Activated CD8-positive, alpha-beta memory T cell treated with anti-CD3 and anti-CD28 coated beads, Interleukin-2, amount 50 U/mL, for 4 hours (primary cell): ENCODE measurements around the gene IFT122.

Source experiments
- DNase-seq: peaks from one replicate; pipeline ENCODE4 v3.0.0-alpha.2; 2020

Gene IFT122

GRCh38 chr3:129442486-129442885 lies 2.5 kb downstream of the IFT122 start:
- DNase-seq = no peak

- no peak for DNase-seq
These were observed 2.9 kb downstream of the IFT122 start for GRCh38 chr3:129442947-129443346.

GRCh38 chr3:129445471-129445870 lies 5.4 kb downstream of the IFT122 start:
- no peak for DNase-seq

DNA sequence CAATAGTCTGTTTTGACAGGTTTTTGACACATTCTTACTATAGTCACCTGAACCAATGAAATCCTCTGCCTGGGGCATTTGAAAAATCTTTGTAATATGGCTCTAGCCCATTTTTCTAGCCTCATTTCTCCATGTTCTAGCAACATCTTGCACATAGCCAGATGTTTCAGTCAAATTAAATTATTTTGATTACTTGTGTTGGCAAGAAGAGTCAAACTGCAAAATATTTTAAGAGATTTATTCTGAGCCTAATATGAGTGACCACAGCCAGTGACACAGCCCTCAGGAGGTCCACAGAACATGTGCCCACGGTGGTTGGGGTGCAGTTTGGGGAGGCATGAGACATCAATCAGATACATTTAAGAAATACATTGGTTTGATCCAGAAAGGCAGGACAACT lies 6.9 kb downstream of the IFT122 start:
- DNase-seq = no peak

- DNase-seq = no peak
These were observed 8.3 kb downstream of the IFT122 start for GRCh38 chr3:129448186-129448895.

- no peak for DNase-seq
These were observed 9.5 kb downstream of the IFT122 start for GRCh38 chr3:129449279-129450115.

DNA sequence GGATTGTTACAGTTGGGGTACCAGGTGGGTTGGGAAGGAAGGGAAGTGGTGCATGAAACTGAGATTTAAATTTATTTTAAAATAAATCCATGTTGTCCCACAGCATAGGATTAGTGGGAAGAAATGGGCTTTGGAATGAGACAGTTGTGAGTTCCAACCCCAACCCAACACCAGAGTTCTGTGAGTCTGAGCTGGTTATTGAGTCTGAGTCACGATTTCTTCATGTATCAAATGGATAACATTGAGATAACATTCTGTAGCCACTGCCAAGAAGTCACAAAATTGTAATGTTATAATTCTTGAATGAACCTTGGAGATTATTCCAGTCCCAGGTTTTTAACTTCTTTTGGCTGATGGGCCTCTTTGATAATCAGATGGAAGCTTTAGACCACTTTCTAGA lies 13.7 kb downstream of the IFT122 start:
- DNase-seq = no peak

DNA sequence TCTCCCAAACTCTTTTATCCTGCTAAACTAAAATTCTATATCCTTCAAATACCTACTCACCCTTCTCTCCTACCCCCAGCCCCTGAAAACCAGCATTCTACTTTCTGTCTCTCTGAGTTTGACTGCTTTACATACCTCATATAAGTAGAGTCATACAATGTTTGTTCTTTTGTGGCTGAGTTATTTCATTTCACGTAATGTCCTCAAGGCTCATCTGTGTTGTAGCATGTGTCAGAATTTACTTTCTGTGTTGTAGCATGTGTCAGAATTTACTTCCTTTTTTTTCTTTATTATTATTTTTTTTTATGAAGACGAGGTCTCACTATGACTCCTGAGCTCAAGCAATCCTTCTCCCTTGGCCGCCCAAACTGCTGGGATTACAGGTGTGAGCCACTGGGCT lies 20.1 kb downstream of the IFT122 start:
- no peak for DNase-seq

DNA sequence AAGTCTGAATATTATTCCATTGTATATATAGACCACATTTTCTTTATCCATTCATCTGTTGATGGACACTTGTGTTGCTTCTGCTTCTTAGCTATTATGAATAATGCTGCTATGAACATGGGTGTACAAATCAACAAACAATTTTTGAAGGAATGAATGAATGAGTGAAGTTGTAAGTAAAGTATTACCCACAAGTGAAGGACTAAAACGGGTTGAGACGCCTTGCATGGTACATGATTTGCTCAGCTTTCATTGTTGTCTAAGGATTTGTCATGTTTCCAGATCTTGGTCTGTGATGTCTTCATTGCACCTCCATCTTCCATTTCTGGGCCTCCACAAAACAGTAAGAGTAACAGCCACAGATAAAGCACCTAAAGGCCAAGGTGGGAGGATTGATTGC lies 20.5 kb downstream of the IFT122 start:
- no peak for DNase-seq

- no peak for DNase-seq
These were observed 21.0 kb downstream of the IFT122 start for GRCh38 chr3:129461022-129461421.

- DNase-seq = no peak
These were observed 21.6 kb downstream of the IFT122 start for GRCh38 chr3:129461461-129462146.

DNA sequence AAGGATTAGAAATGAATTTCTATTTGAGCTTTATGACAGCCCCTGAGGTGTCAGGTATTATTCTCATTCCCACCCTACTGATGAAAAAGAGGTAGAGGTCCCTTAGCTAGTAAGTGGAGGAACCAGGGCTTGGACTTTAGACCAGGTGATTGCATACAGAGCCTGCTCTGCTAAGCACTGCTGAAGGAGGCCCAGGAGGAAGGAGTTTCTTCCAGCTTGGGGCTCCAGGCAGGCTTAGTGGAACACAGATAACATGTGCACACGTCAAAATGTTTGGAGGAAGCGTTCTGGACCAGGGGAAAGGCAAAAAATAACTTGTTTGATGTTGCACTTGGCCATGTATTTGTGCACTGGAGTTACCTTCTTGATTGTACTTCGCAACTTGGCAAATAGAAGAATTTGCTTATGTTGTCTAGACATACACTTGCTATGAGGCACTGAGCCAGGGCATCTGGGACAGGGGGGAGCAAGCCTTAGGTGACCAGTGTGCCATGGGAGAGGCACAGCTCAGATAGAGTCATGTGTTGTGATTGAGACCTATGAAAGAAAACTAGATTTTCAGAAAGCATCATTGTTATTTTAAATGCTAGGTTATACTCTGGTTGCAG lies 22.4 kb downstream of the IFT122 start:
- DNase-seq = no peak

- no peak for DNase-seq
These were observed 23.1 kb downstream of the IFT122 start for GRCh38 chr3:129463094-129463493.

DNA sequence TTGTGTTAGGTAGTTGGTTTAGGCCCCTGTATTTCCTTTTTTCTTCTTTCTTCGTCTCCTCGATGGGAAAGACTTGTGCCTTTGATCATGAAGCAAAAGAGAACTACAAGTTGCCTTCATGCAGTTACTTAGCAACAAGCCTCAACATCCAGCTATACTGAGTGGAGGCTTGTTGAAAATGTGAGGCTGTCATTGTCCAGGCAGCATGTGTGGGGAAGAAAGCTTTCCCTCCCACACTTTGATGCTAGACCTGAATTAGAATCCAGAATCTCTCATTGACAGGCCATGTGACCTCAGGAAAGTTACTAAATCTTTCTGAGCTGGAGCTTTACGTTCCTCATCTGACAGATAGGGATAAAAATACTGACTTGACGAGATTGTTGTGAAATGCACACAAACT lies 23.7 kb downstream of the IFT122 start:
- DNase-seq = no peak

- DNase-seq = no peak
These were observed 27.9 kb downstream of the IFT122 start for GRCh38 chr3:129467932-129468331.

DNA sequence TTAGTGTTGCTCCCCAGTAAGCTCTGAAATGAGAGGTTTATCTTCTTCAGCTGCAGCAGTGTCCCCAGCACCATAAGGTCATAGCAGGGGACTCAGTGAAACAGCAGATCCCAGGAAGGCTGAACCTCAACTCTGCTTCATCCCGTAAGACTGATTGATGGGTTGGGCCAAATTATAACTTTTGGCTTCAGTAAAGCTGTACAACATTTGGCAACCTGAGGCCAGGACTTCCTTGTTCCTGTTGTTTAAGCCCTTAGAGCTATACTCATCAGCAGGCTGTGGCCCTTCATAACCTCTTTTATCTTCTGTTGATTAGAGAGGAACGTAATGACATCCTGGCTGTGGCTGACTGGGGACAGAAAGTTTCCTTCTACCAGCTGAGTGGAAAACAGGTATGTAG lies 29.0 kb downstream of the IFT122 start:
- DNase-seq = no peak

DNA sequence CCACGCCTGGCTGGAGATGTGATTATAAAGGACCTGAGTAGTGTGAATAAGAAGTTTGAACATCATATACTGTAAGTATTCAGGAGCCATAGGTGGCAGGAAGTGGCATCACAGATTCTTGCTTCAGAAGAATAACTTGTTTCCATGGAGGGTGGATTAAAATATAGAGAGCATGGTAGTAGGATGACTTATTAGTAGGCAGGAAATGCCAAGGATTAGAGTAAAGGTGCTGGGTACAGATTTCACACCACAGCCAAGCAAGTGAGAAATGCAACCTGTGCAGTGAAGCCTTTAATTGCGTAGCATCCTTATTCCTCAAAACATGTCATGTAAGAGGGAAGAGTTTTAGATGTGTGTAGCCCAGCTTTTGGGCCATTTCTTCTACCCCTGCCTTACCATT lies 30.8 kb downstream of the IFT122 start:
- no peak for DNase-seq

GRCh38 chr3:129473067-129473768 lies 33.2 kb downstream of the IFT122 start:
- DNase-seq = no peak

DNA sequence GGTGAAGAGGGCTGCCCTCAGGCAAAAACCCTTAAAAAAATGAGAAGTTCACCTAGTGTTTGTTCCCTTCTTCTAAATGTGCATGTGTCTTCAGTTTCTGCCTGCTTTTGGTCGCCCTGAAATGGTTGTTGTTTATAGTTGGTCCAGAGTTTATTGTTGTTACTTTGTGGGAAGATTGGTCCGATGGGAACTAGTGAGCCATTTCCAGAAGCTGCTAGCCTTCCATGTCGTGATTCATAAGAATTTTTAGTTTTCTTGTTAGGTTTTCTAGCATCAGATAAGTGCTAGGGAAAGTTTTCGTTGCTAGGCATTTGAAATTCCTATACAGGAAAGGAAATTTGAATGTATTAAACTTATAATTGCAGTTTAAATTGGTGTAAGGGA lies 33.7 kb downstream of the IFT122 start:
- DNase-seq = no peak

DNA sequence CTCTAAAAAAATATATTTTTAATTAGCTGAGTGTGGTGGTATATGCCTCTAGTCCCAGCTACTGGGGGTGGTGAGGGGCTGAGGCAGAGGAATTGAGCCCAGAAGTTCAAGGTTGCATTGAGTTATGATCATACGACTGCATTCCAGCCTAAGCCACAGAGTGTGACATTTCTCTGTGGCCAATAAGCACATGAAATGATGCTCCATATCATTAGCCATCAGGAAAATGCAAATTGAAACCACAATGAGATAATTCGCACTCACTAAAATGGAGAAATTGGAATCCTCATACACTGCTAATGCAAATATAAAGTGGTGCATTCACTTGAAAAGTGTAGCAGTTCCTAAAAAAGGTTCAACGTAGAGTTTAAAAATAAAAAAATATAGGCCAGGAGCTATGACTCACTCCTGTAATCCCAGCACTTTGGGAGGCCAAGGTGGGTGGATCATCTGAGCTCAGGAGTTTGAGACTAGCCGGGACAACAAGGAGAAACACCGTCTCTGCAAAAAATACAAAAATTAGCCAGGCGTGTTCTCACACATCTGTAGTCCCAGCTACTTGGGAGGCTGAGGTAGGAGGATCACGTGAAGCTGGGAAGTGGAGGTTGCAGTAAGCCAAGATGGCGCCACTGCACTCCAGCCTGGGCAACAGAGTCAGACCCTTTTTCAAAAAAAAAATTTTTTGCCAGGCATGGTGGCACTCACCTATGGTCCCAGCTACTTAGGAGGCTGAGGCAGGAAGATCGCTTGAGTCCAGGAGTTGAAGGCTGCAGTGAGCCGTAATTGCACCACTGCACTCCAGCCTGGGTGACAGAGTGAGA lies 35.2 kb downstream of the IFT122 start:
- DNase-seq = no peak

DNA sequence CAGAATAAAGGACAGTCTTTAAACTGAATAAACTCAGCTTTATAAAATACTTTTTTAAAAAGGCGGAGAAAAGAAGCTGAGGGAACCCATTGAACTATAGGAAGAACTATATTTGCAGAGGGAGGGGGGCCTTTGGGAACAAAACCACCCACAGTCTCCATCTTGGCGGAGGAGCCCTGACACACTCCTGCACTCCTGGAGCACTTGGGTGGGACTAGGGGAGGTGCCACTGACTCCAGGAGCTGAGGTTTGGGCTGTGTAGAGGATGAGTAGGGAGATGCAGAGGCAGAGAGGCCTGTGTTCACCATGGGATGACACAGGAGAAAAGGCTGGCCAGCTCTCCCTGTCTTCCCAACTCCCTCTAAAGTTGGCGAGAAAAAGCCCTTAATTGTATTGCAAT lies 35.8 kb downstream of the IFT122 start:
- DNase-seq = no peak

- no peak for DNase-seq
These were observed 36.6 kb downstream of the IFT122 start for GRCh38 chr3:129476586-129476985.
